Measurements from ENCODE around the gene SNCAIP.
"Not testable (repeated sequence)": the region's sequence is repeated elsewhere in the genome, so short reads cannot be mapped to it uniquely, and the experiment has no call there.

The SNCAIP gene

DNA sequence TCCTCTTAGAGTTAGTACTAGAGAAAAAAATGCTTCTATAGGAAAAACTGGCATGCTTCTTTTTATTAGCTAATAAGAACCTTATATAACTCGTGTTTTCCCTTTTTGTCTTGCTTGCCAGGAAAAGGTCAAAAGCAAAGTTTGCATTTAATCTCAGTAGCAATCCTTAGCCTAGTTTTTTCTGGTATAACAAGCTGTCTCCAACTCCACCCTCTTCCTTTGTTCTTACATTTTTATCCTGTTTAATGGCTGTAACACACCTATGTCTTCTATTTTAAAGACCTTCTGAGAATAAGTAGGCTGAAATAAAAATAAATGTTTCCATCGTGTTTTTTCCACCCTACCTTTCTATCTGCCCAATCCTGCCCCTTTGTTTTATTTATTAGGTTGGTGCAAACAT is 158.3 kb downstream of the SNCAIP start:
- no peak for DNase-seq

DNA sequence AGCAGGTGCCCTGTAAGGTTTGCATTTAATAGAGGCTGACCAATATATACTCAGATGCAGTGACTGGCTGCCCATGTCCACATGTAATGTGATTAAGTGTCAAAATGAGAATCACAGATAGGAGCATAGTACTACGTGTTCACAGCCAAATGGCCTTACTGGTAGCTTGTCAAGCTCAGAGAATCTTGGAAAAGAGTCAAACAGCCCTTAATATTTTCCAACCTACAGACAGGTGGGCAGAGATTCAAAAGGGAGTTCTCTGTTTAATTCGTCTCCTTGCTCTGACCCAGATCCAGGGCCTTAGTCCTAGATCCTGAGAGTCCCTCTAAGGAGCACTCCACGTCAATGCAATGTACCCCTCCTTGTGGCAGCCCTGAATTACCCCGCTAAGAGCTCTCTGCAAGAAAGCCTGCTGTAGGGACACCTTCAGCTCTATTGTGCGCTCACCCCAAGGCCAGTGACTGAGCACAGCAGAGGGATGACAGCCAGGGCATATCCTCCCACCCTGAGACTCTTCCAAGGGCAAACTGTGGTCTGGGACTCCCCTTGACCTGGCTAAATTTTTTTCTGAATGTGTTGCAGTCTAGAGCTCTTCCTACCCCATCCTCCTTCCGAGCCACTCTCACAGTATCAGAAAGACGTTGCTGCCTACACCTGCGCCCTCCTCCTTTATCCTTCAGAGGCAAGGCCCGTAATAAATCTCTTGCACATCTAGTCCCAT is 159.2 kb downstream of the SNCAIP start:
- no peak for DNase-seq

DNA sequence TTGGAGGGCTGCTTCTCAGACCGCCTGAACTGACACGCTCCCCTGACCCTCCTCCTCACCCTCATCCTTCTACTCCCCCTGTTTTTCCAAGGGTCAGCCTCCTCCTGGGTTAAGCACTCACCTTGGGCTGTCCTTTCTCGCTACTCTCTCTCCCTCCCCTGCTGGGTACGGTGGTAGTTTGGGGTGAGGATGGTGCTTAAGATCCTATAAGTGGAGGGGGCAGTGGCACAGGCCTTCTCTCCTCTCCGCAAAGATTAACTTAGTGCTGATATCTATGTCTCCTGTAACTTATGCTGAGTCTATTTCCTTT is 159.7 kb downstream of the SNCAIP start:
- DNase-seq, result no peak

DNA sequence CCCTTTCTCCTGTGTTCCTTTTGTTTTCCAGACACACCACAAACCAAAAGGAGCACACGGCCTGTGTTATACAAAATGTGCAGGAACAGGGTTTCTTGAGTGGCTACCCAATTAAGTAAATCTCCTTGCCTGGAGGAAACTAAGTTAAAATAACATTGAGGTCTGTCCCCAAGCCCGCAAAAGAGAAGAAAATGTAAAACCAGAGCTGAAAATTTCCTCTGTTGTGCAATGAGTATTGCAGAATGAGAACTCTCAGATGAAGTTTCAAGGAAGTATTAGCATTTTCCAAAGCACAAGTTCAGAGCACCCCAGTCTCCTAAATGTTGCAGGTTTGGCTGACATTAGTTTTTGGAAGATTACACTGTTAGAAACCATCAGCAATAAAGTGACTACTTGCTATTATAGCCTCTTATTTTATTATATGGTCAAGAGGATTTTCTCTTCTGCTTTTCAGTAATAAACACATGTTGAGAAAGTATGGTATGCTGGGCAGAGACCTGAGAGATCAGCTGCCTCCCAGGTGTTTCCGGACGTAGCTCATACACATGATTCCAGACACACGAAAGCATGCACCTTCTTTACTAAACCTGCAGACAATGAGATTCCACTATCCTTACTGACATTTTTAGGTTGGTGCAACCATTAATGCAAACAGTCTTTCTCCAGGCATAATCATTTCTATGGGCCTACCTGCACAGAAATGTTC is 161.3 kb downstream of the SNCAIP start:
- no peak for DNase-seq

DNA sequence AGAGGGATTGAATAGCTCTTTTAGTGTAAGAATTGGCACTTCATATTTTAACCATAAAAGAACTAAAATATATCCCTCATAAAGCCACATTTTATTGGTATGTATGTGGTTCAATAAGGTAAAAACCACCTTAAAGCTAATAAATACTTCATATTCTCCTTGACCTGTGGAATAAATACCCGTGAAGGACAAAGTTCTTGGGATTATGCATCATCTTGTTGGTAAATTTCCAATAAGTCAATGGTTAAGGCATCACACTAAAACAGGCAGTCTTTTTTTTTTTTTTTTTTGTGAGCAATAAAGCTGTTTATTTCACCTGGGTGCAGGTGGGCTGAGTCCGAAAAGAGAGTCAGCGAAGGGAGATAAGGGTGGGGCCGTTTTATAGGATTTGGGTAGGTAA is 161.9 kb downstream of the SNCAIP start:
- DNase-seq, result no peak

DNA sequence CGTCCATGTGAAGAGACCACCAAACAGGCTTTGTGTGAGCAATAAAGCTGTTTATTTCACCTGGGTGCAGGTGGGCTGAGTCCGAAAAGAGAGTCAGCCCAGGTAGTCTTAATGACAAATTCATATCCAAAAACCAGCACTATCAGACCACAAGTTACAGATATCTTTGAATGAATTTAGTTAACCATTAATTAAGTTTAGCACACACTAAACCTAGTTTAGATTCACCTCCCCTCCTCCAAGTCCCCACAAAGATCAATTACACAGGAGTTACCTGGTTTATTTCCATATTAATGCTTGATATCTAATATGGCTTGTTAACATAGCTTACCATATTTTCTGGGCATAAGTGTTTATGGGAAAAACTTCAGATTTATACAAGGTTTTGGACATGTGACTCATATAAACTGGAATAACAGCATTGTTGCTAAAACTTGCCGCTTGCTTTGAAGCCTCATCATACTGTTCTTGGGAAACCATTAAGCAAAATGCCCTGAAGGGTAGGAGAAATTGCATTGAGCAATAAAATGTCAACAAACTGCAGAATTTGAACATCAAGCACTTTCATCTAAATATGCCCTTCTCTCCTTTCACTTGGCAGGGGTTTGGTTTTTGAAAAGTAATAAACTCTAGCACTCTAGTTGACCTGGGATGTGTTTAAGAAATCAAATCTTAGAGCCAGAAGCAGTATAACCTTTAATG is 166.9 kb downstream of the SNCAIP start:
- no peak for DNase-seq

DNA sequence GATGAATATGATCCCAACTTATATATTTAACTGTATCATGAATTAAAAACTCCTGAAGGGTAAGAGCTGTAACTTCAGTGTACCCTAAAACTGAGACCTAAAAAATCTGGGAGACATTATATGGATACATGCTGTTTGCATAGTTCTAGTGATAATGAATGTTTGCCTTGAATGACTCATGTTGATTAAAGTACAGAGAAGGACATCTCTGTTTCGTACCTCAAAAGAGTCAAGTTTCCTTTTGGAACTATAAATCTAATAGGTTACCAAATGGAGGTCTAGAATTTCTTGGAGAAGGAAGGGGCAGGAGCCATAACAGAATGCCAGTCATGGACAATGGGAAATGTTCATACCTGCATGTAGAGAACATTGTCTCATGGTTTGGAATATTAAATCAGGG is 168.1 kb downstream of the SNCAIP start:
- DNase-seq, result no peak

DNA sequence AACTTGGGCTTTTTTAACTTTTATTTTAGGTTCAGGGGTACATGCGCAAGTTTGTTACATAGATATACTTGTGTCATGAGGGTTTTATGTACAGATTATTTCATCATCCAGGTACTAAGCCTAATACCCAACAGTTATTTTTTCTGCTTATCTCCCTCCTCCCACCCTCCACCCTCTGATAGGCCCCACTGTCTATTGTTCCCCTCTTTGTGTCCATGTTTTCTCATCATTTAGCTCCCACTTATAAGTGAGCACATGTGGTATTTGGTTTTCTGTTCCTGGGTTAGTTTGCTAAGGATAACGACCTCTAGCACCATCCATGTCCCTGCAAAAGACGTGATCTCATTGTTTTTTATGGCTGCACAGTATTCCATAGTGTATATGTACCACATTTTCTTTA is 172.1 kb downstream of the SNCAIP start:
- no peak for DNase-seq

DNA sequence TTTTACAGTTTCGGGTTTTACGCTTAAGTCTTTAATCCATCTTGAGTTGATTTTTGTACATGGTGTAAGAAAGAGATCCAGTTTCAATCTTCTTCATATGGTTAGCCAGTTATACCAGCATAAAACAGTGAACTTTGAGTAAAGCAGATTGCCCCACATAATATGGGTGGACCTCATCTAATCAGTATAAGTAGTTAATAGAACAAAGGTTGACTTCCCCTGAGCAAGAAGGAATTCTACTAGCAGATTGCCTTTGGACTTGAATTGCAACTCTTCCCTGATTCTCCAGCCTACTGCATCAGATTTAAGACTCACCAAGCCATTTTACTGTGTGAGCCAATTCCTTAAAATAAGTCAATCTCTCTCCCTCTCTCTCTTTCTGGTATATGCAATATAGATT is 173.2 kb downstream of the SNCAIP start:
- DNase-seq, result no peak

DNA sequence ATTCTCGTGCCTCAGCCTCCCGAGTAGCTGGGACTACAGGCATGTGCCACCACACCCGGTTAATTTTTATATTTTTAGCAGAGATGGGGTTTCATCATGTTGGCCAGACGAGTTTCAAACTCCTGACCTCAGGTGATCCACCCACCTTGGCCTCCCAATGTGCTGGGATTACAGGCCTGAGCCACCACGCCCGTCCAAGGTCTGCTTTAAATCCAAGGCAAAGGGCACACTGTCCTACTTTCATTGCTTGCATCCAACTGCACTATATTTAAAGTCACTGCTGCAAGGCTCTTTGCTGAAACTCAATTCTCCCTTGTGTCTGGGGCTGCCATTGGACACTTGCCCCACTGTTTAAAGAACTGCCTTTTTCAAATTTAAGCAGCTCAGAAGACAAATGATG is 174.6 kb downstream of the SNCAIP start:
- DNase-seq, result not testable (repeated sequence)

DNA sequence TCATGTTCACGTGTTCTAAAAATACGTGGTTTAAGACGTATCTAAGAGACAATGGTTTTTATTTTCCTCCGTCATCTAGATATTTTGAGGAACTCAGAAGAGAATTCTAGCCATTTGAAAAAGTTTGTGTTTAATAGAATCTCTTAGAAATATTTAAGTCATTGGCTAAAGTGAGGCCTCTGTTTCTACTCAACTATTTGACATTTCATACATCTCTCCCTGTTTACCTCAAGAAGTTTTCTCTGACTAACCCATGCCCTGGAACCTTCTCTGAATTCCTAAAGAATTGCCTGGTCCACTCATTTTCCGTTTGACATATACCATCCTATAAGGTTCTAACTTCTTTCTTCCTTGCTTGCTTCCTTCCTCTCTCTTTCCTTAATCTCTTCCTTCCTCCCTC is 178.7 kb downstream of the SNCAIP start:
- no peak for DNase-seq

DNA sequence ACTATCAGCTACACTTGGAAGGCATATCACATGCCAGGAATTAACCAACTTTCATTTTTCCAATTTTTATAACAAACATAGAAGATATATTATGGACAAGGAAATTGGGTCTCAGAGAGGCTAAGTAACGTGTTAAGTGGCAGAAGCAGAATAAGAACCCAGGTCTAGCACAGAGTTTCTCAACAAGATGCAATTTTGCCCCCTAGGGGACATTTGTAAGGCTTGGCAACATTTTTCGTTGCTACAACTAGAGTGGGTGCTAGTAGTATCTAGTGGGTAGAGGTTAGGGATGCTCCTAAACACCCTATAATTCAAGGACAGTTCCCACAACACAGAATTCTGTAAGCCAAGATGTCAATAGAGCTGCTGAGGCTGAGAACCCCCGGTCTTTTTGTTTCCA is 180.6 kb downstream of the SNCAIP start:
- peak; percentile 20 for DNase-seq

DNA sequence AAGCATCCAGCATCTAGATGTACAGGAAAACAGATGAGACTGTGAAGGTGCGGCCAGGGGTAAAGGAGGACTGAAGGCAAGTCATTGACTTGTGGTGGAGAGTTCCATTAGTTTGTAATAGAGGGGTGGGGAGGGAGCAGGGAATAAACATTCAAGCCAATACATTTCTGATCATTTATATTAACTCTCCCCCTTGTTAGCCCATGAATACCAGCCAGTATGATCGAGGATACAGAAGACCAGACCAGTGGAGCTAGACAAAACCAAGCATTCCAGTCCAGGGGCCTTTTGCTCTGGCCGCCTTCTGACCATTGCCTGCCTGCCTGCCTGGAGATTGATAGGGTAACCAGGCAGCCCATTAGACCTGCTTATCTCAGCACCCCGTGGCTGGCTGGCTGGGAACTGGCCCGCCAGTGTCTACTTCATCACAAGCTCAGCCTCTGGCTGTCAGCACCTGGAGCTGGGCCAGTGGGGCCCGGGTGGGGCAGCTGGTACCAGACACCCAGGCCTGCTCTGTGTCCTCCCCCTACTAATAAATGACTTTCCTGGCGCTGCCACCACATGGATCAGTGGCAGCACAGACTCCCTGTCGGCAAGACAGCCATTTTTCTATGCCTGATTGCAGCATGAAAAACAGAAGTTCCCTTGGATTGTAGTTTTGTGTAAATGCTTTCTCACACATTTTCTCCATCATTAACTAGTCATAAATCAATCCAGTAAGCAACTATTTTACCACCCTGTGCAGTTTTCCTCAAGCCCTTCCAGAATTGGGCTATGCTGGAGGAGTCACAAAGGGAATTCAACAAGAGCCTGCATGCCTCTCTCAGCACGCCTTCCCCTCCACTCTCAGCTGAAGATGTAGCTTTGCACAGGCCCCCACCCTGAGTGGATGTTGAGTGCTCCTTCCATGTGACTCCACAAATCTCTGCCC is 181.3 kb downstream of the SNCAIP start:
- peak; percentile 81 for DNase-seq

DNA sequence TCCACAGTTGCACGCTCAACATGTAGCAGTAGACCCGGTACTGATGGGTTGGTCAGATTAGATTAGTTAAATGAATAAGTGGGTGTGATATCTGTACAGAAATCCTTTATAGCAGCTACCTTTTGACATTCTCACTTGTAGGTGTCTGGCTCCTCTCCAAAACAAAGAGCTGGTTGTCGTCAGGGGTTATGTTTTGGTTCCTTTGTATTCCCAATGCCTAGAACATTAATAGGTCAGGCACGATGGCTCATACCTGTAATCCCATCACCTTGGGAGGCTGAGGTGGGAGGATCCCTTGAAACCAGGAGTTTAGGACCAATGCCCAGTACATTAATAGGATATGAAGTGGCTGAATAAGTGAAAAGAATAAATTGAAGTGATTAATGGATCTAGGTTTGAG is 182.1 kb downstream of the SNCAIP start:
- DNase-seq, result peak; percentile 65

DNA sequence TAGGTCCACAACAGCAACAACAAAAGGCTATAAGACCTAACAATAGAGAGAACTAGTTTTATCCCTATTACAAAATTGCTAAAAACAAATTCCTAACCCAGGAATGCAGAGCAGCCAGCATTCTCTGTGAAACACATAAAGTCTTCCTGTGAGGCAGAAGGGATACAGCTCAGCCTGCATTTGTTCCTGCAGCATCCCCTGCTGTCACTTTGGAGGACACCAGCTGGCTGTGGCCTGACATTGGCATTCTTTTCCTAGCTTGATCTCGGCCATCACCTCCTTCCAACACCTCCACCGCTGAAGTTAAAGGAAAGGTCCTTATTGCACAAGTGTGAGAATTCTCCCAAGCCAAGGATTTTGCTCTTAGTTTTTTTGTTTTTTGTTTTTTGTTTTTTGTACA is 186.1 kb downstream of the SNCAIP start:
- no peak for DNase-seq

DNA sequence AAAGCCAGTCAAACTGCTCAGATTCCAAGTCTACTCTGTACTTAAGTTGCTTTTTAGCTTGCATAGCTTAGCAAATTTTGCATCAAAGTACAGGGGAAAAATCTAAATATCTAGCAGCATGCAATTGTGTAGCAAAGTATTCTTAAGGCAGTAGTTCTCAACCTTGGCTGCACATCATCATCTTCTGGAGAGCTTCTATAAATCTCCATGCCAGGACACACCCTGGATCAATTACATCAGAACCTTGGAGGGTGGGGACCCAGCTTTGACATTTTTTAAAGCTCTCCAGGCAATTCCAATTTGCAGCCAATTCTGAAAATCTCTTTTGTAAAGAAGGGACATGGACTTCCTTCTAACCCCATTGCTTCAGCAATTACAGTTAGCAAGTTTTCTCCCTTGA is 187.5 kb downstream of the SNCAIP start:
- DNase-seq, result no peak

DNA sequence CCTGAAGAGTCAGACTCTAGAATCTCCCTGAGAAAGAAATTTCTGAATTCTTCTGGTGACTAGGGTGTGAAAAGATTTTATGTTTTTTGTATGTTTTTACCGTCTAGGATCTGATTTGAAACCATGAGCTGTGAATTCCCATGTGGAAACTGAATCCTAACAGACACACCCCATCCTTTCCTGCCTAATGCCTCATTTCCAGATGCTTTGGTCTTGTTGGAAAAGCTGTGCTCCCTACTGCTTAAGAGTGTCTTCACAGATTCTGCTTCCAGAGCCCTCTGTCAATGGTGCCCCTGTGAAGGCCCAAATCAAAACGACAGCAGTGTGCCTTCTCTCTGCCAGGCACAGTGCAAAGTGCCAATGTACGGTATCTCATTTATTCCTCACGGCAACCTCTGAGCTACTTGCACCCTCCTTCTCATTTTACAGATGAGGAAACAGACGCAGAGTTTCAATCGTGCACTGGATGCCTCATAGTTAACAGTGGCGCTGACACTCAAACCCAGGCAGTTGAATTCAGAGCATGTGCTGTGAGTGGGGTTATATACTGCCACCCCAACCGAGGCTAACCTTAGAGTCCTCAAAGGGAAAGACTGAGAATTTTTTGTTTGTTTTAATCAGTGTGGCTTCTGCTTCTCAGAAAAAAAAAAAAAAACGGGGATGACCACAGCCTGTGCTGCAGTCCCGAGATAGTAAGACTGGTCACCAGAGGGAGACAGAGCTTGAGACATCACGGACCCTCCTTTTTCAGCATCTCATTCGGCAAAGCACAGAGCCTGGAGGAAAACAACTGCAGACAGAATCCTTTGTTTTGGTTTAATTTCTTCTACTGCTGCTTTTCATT is 188.4 kb downstream of the SNCAIP start:
- DNase-seq, result no peak

DNA sequence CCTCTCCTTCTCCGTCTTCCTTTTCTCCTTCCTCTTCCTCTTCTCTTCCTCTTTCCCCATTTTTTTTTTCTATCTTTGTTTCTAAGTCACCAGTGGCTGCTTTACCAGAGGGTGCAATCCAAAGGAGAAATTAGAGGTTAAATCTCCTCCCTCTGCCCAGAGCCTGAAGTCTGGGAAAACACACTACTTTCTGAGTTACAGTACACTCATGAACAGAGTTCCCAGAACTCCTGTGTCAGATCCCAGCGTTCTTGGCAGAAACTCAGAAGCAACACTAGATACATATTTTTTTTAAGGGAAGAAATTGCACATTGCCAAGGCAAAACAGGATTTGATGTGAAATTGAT is 189.0 kb downstream of the SNCAIP start:
- no peak for DNase-seq

DNA sequence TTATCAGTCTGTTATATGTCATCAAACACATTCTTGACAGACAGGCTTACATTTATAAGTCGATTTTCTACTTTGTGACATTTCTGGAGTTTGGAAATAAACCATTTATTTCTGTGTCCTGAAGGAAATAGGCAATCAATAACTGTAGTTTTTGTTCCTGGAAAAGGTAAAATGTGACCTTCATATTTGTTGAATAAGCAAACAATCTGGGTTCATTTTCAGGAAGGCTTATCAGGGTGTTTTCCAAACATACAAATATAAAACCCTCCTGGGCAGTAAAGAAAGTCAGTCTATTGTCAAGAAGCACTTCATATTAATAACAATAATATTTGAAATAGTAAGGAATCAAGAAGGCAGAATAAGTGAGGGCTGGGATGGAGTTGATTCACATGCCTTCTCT is 195.0 kb downstream of the SNCAIP start:
- DNase-seq, result no peak

DNA sequence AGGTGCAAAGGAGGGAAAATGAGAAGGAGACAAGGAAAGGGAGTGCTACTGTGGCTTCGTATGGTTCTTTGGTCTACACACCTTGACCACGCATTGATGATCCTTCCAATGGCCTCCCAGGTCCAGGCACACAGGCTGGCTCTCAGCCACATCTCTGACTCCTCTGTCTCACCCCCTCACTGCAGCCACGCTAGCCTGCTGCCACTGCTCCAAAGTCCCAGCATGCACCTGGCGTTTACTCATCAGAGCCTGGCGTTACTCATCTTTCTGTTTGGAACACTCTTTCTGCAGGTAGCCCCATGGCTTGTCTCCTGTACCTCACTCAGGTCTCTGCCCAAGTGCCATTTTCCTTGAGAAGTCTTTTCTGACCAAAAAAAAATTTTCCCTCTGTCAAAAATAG is 195.5 kb downstream of the SNCAIP start:
- no peak for DNase-seq

DNA sequence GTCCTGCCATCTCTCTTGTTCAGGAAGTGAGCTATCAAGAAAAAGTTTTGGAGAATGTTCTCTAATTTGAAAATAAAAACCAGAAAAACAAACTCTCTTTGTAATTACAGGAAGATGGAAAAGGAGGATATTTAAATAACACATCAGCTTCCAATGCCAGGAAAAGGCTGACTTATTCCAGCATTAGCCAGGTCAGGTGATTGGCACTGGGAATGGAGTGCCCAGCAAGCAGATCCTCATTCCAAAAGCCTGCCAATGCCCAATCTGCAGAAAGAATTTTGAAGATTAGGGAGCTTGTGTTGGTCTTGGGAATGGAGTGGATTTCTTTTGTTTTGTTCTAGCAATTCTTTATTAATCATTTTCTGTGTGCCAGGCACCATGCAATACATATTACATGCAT is 196.6 kb downstream of the SNCAIP start:
- no peak for DNase-seq

Data from NCI-H345 (cell line).